Retinal pigment epithelial cell (primary cell): ENCODE results near the gene WNT9A.
A peak's percentile ranks its signal among the peaks of the same experiment; 100 is the strongest.

Experiments used
- DNase-seq: peaks from one replicate; pipeline ENCODE4 v3.0.0-alpha.2; 2010; ENCODE audit warnings: low read depth
- H3K4me3 ChIP-seq: 2 replicates; pipeline ENCODE4 v1.5.1; 2011; ENCODE audit warnings: mild to moderate bottlenecking, low read length, control low read depth, moderate library complexity
- TF ChIP-seq, protein P1 (sequence below): conservative IDR thresholded peaks from 2 replicates; pipeline ENCODE4 v1.5.1; 2011; ENCODE audit warnings: low read depth, low read length, control low read depth, inconsistent platforms

Gene WNT9A

DNA sequence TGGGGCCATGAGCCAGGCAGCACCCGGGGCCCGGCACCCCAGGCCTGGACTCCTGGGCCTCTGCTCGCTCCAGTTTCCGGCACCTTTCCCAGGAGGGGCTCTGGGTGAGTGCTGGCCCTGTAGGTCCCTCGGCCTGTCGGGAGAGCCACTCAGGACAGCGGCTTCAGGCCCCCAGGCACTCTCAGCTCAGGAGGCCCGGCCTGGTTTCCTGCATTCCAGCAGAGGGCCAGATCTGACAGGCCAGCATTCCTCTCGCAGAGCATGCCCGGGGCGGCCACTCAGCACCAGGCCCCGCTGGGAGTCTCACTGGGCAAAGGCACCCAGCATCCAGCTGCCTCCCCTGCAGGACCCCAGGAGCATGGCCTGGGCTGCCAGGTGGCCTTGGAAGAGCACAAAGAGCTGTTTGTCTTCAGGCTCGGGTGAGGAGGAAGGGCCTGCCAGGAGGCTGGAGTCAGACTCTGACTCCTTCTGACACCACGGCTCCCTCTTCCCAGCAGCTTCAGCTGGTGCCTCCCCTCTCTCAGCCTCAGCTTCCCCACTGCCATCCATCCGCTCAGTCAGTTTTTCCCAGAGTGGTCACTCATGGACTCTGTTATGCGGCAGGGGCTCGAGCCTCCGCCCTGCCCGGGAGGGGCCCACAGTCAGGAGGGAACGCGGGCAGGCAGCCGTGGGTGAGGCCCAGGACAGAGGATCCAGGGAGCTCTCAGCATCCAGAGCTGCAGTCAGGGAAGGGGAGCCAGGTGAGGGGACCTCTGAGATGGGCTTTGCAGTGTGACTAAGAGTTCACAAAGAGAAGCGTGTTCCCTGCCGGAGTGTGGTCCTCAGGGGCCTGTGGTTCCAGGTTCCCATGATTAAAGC, 51.7 kb downstream of the WNT9A start:
- no peak for DNase-seq
- H3K4me3 ChIP-seq: no peak overlapping the region
- TF ChIP-seq, protein P1, sequence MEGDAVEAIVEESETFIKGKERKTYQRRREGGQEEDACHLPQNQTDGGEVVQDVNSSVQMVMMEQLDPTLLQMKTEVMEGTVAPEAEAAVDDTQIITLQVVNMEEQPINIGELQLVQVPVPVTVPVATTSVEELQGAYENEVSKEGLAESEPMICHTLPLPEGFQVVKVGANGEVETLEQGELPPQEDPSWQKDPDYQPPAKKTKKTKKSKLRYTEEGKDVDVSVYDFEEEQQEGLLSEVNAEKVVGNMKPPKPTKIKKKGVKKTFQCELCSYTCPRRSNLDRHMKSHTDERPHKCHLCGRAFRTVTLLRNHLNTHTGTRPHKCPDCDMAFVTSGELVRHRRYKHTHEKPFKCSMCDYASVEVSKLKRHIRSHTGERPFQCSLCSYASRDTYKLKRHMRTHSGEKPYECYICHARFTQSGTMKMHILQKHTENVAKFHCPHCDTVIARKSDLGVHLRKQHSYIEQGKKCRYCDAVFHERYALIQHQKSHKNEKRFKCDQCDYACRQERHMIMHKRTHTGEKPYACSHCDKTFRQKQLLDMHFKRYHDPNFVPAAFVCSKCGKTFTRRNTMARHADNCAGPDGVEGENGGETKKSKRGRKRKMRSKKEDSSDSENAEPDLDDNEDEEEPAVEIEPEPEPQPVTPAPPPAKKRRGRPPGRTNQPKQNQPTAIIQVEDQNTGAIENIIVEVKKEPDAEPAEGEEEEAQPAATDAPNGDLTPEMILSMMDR: peak; percentile 20

DNA sequence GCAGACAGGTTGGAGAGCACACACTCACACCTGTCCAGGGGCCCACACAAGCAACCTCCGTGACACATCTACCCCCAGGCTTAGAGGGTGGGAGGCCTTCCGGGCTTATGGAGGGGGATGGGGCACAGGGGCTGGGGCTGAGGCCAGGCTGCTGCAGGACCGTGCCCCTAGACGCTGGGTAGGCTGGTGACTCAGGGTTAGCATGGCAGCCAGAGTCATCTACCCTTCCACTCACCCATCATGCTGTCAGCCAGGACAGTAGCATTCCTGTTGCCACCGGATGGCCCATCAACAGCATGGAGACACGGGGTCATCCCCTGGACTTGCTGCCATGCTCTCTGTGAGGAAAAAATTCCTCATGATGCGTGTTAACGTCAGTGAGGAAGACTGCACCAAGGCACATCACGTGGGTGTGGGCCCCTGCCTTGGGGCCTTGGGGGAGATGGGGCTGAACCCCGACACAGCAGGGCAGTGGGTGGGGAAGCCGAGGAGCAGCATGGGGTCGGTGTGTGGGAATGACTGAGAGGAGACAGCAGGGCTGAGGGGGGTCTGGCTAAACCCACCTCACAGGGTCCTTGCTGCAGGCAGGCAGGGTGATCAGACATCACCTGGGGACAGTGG, 52.8 kb downstream of the WNT9A start:
- H3K4me3 ChIP-seq: no peak overlapping the region
- no peak for DNase-seq
- TF ChIP-seq, protein P1: no peak

DNA sequence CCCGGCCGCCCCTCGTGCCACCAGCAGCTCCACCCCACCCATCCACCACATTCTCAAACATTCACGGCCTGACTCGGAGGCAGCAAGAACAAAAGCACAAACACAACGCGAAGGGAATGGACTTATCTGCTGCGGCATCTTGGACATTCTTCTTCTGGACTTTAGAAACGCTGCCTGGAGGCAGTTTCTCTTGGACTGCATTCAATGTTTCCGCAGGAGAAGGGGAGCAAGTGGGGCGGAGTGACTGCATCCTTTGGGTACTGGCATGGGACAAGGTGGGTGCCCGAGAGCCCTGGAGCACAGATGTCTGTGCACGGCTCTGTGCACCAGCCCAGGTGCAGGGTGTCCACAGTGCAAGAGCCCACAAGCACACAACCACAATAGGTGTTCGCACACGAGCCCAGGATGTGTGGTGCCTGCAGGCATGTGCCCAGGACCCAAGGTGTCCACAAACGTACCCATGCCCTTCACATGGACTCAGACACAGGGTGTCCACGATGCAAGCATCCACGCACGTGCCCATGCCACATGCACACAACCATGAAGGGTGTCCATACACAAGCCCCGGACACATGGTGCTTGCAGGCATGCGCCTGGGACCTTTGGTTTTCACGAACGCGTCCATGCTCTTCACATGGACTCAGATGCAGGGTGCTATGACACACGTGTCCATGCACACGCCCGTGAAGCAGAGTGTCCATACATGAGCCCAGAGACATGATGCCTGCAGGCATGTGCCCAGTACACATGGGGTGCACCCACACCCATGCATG, 53.6 kb downstream of the WNT9A start:
- TF ChIP-seq, protein P1: no peak
- no peak for DNase-seq
- no peak overlapping the region for H3K4me3 ChIP-seq

DNA sequence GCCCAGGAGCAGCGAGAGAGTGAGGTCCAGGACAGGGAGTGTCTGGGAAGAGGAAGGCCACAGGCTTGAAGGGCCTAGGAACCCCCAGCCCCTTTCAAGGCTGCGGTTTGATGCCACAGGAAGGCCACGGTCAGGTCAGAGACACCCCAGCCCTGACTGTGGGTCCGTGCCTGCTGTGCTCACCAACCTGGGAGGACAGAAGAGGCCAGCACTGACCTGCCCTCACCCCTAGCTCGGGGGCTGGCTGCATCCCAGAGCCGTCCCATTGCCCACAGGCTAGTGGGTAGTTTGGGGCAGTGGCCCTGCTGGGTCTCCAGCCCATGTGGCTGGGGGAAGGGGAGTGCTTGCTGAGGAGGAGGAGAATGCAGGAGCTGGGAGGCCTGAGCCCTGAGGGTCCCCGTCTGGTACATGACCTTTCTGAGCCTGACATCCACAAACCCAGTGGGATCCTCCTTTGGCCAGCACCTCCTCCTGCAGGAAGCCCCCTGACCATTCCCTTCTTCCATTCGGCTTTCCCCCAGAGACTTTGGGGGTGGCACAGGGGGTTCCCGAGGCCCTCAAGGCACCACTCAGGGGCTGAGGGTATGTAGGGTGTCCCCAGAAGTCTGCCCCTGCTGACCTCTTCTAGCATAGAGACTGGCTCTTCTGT, 54.3 kb downstream of the WNT9A start:
- DNase-seq: no peak
- TF ChIP-seq, protein P1: no peak
- no peak overlapping the region for H3K4me3 ChIP-seq

DNA sequence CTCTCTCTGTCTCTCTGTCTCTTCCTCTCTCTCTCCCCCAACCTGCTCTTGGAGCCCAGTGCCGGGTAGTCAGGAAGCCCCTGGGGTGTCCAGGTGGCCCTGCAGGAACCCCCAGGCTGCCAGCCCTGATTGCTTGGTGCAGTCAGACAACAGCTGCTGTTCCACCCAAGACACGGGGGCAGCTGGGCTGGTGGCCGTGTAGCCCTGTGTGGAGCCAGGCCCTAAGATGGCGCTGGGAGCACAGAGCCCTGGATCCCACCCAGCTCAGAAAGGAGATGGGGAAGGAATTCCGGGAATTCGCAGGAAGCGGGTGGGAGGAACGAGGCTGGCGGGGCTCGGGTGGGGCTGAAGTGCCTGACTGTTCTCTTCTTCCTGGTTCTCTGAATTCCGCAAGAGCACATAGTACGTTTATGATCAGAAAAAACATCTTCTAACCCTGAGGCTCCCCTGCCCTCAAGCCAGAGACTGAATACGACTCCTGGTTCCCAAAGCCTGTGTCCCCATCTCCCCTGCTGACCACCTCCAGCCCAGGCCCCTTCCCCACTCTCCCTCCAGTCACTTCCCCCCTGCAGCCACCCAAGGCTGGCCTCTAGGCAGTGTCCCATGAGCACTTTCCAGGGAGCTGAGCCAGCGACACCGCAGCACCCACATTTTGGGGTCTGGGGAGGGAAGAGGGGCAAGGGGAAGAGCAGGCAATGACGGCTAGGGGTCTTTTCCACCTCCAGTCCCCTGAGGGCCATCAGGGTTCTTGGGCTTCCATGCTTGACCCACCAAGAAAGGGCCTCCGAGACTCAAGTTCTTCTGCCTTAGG, 55.0 kb downstream of the WNT9A start:
- no peak for DNase-seq
- no peak overlapping the region for H3K4me3 ChIP-seq
- TF ChIP-seq, protein P1: no peak

DNA sequence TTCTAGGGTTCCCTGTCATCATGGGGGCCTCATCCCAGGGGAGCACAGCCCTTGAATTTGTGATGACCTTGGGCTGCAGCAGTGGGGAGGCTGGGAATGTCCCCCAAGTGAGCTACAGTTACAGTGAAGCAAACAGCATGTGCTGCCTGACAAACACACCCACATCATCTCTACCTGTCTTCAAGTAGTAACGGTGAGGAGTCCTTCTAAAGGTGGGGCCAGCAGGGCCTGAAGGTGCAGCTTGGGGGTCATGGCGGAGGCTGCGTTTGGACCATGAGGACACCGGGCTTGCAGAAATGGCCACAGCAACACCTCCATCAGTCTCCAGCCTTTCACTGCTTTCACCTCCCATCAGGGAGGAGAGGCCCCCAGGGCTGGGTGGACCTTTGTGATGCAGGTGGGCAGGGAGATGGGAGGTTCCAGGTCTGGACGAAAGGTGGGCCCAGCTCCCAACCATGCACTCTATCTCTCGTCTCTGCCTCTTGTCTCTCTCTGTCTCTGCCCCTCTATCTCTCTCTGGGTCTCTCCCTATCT, 55.7 kb downstream of the WNT9A start:
- no peak for DNase-seq
- H3K4me3 ChIP-seq: no peak overlapping the region
- TF ChIP-seq, protein P1: no peak
